ENCODE results near the gene TTC28.
"Not testable (repeated sequence)": the region's sequence is repeated elsewhere in the genome, so short reads cannot be mapped to it uniquely, and the experiment has no call there.

TTC28 gene

DNA sequence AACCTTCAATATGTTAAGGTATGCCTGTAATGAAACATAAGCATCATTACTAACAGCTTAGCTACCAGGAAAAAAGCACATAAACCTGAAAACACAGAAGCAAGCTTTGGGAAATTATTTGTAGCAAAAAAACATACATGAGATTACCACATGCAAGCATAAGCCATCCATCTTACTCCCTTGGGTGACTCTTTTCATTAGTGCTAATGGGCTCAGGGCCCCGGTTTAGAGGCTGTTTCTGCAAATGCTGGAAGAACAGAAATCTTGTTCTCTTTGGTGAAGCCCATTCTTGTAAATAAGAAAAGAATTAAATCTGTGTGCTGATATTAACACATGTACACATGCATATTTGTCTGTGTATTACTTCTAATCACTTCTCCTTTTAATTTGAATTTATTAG is 314.3 kb downstream of the TTC28 start:
- POLR2A ChIA-PET = no interaction called here

GRCh38 chr22:28364105-28364504 is 315.5 kb downstream of the TTC28 start:
- DNase-seq (ENCODE audit: extremely low spot score); CTCF ChIA-PET; POLR2A ChIA-PET: not testable (repeated sequence)

More for the DNA sequence above, 314.3 kb downstream of the TTC28 start:
- DNase-seq (ENCODE audit: extremely low spot score) = no peak
- CTCF ChIA-PET = no interaction called here
- TF ChIP-seq, protein P1, sequence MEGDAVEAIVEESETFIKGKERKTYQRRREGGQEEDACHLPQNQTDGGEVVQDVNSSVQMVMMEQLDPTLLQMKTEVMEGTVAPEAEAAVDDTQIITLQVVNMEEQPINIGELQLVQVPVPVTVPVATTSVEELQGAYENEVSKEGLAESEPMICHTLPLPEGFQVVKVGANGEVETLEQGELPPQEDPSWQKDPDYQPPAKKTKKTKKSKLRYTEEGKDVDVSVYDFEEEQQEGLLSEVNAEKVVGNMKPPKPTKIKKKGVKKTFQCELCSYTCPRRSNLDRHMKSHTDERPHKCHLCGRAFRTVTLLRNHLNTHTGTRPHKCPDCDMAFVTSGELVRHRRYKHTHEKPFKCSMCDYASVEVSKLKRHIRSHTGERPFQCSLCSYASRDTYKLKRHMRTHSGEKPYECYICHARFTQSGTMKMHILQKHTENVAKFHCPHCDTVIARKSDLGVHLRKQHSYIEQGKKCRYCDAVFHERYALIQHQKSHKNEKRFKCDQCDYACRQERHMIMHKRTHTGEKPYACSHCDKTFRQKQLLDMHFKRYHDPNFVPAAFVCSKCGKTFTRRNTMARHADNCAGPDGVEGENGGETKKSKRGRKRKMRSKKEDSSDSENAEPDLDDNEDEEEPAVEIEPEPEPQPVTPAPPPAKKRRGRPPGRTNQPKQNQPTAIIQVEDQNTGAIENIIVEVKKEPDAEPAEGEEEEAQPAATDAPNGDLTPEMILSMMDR (IDR thresholded peaks at IDR 0.05; ENCODE audit: control extremely low read depth, extremely low read depth, low read depth, missing control alignments) = no peak

- ChIA-PET CTCF (interaction anchor here (1.1 to 1.4 kb wide), 3 partner anchors 12 to 33 kb away, joined by 3 read pairs; no protein-coding TSS in a partner anchor), POLR2A (no interaction called here)
- TF ChIP-seq, protein P1 (IDR thresholded peaks at IDR 0.05; ENCODE audit: control extremely low read depth, extremely low read depth, low read depth, missing control alignments) = no peak
- no peak for DNase-seq (ENCODE audit: extremely low spot score)
Observed at GRCh38 chr22:28360939-28361338, 318.7 kb downstream of the TTC28 start.

DNA sequence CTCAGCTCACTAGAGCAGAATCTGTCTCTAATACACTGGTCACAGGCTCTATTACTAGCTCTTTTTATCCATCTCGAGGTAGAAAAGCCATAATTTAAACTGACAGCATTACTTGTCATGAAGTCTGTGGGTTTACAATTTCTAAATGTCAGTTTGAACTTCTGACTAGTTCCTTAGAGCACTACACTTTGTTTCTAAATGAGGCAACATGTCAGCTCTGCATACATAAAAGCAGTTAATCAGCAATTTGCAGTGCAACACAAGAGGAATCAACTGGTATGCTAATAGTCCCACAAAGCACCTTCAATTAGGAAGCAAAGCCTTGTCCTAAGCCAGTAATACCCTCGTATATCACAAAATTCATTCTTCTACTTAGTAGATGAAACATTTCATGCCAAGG is 321.3 kb downstream of the TTC28 start:
- POLR2A ChIA-PET = interaction anchor here (0.6 kb wide), 1 partner anchor 543 kb away, joined by 3 read pairs; no protein-coding TSS in a partner anchor
- CTCF ChIA-PET = interaction anchor here (1.5 to 3.6 kb wide), 2 partner anchors 11 to 125 kb away, joined by 3 to 18 read pairs; no protein-coding TSS in a partner anchor
- no peak for DNase-seq (ENCODE audit: extremely low spot score)
- TF ChIP-seq, protein P1 (IDR thresholded peaks at IDR 0.05; ENCODE audit: control extremely low read depth, extremely low read depth, low read depth, missing control alignments) = no peak

GRCh38 chr22:28357193-28357592 is 322.4 kb downstream of the TTC28 start:
- TF ChIP-seq, protein P1 (IDR thresholded peaks at IDR 0.05; ENCODE audit: control extremely low read depth, extremely low read depth, low read depth, missing control alignments) = no peak
- ChIA-PET CTCF (interaction anchor here (3.6 kb wide), 1 partner anchor 10 kb away, joined by 18 read pairs; no protein-coding TSS in a partner anchor), POLR2A (interaction anchor here (0.7 kb wide), 1 partner anchor 333 kb away, joined by 6 read pairs; no protein-coding TSS in a partner anchor)

GRCh38 chr22:28351476-28351875 is 328.2 kb downstream of the TTC28 start:
- TF ChIP-seq, protein P1 (IDR thresholded peaks at IDR 0.05; ENCODE audit: control extremely low read depth, extremely low read depth, low read depth, missing control alignments) = no peak
- ChIA-PET POLR2A (no interaction called here), CTCF (interaction anchor here (0.6 to 1.1 kb wide), 3 partner anchors 10 to 172 kb away, joined by 3 to 4 read pairs (median 3); no protein-coding TSS in a partner anchor)
- DNase-seq (ENCODE audit: extremely low spot score) = no peak

More at GRCh38 chr22:28357193-28357592, 322.4 kb downstream of the TTC28 start:
- no peak for DNase-seq (ENCODE audit: extremely low spot score)

All from GM10248 (cell line).